Nephron progenitor cell (in vitro differentiated cells): Measurements from ENCODE around the gene ZFP36L1.
A peak's percentile ranks its signal among the peaks of the same experiment; 100 is the strongest.

ENCODE experiments used
- DNase-seq: peaks from one replicate; pipeline ENCODE4 v3.0.0; 2021
- H3K27ac Mint-ChIP-seq: 2 replicates; pipeline ENCODE4 v1.8.0; 2021; ENCODE audit warnings: mild to moderate bottlenecking, moderate library complexity, mixed read lengths
- H3K27me3 Mint-ChIP-seq: 2 replicates; pipeline ENCODE4 v1.8.0; 2021; ENCODE audit warnings: mild to moderate bottlenecking, low read depth, mixed read lengths; ENCODE audit not compliant: poor library complexity
- H3K36me3 Mint-ChIP-seq: 2 replicates; pipeline ENCODE4 v1.8.0; 2021; ENCODE audit warnings: low read depth, mixed read lengths
- H3K4me1 Mint-ChIP-seq: 2 replicates; pipeline ENCODE4 v1.8.0; 2021; ENCODE audit warnings: mixed read lengths
- H3K4me3 Mint-ChIP-seq: 2 replicates; pipeline ENCODE4 v1.8.0; 2021; ENCODE audit warnings: mild to moderate bottlenecking, moderate library complexity, mixed read lengths
- H3K9me3 Mint-ChIP-seq: 2 replicates; pipeline ENCODE4 v1.8.0; 2021; ENCODE audit warnings: mild to moderate bottlenecking, moderate library complexity, mixed read lengths
- TF ChIP-seq, protein P1 (sequence below): fragments of 200-600 bp; sonication (generic); IDR thresholded peaks from 2 replicates; pipeline ENCODE4 v1.5.0; 2021; ENCODE audit warnings: antibody characterized with exemption

ZFP36L1 gene

GRCh38 chr14:68762953-68763764 is 29.7 kb downstream of the ZFP36L1 start:
- TF ChIP-seq, protein P1, sequence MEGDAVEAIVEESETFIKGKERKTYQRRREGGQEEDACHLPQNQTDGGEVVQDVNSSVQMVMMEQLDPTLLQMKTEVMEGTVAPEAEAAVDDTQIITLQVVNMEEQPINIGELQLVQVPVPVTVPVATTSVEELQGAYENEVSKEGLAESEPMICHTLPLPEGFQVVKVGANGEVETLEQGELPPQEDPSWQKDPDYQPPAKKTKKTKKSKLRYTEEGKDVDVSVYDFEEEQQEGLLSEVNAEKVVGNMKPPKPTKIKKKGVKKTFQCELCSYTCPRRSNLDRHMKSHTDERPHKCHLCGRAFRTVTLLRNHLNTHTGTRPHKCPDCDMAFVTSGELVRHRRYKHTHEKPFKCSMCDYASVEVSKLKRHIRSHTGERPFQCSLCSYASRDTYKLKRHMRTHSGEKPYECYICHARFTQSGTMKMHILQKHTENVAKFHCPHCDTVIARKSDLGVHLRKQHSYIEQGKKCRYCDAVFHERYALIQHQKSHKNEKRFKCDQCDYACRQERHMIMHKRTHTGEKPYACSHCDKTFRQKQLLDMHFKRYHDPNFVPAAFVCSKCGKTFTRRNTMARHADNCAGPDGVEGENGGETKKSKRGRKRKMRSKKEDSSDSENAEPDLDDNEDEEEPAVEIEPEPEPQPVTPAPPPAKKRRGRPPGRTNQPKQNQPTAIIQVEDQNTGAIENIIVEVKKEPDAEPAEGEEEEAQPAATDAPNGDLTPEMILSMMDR = no peak
- Mint-ChIP-seq H3K36me3 (no peaks in the 10 kb centered on the region), H3K4me3 (no peak overlapping the region), H3K4me1 (peaks cover 90% of the 10 kb centered on the region), H3K27me3 (peaks cover 3% of the 10 kb centered on the region), H3K27ac (peak overlapping the region; percentile 54), H3K9me3 (no peaks in the 10 kb centered on the region)
- DNase-seq = peak; percentile 77

- no peak overlapping the region for H3K27ac Mint-ChIP-seq
Observed at GRCh38 chr14:68761391-68761790, 31.5 kb downstream of the ZFP36L1 start.

DNA sequence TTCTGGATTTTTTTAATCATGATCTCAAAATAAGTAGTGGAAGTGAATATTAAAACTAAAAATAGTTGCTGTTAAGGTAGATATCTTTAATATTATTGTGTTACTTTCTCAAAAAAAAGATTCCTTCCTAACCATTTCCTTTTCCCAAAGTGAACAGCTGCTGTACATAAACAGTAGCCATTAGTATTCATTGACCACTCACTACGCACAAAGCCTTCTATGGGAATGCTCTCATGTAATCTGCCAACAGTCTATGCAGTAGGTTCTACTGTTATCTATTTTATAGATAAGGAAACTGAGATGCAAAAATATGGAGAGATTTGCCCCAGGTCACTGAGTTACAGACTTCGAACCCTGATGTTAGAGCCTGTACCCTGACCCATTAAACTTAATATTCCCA is 32.1 kb downstream of the ZFP36L1 start:
- Mint-ChIP-seq H3K27ac (no peak overlapping the region), H3K4me1 (peaks cover 99% of the 10 kb centered on the region)

More at GRCh38 chr14:68761391-68761790, 31.5 kb downstream of the ZFP36L1 start:
- TF ChIP-seq, protein P1 = no peak
- Mint-ChIP-seq H3K36me3 (no peaks in the 10 kb centered on the region), H3K4me3 (no peak overlapping the region), H3K4me1 (peaks cover 99% of the 10 kb centered on the region), H3K9me3 (no peaks in the 10 kb centered on the region), H3K27me3 (peaks cover 6% of the 10 kb centered on the region)
- no peak for DNase-seq

GRCh38 chr14:68759937-68760336 is 32.9 kb downstream of the ZFP36L1 start:
- H3K27me3 Mint-ChIP-seq = peaks cover 6% of the 10 kb centered on the region
- H3K4me1 Mint-ChIP-seq = peaks cover 99% of the 10 kb centered on the region
- peak overlapping the region; percentile 39 for H3K4me3 Mint-ChIP-seq
- TF ChIP-seq, protein P1 = no peak
- DNase-seq = no peak
- H3K9me3 Mint-ChIP-seq = no peaks in the 10 kb centered on the region
- H3K27ac Mint-ChIP-seq = peak overlapping the region; percentile 31
- H3K36me3 Mint-ChIP-seq = no peaks in the 10 kb centered on the region

More for the DNA sequence above, 32.1 kb downstream of the ZFP36L1 start:
- no peaks in the 10 kb centered on the region for H3K36me3 Mint-ChIP-seq
- no peak overlapping the region for H3K4me3 Mint-ChIP-seq
- no peak for DNase-seq
- TF ChIP-seq, protein P1 = no peak
- peaks cover 6% of the 10 kb centered on the region for H3K27me3 Mint-ChIP-seq
- no peaks in the 10 kb centered on the region for H3K9me3 Mint-ChIP-seq

DNA sequence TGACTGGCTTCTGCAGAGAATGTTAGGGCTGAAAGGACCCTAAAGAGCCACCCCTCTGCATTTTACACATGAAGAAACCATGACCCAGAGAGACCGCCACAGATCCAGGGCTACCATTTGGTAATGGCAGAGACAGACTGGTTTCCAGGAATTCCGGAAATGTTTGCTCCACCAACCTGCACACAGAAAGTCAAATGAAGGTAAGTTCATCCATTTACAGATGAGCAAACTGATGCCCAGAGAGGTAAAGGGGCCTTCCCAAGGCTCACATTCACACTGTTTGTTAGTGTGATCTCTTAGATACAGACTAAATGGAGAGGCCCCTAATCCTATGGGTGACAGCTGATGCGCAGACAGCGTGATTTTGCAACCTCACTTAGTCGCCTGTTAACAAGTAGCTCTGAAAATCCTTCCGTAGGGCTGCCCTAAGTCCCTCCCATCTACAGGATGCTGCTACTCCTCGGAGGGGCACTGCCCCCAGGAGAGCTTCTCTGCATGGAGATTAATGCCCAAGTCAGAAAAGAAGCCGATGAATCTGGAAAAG is 33.8 kb downstream of the ZFP36L1 start:
- Mint-ChIP-seq H3K27ac (no peak overlapping the region), H3K27me3 (peaks cover 6% of the 10 kb centered on the region), H3K36me3 (no peaks in the 10 kb centered on the region), H3K9me3 (no peaks in the 10 kb centered on the region), H3K4me3 (no peak overlapping the region), H3K4me1 (peaks cover 95% of the 10 kb centered on the region)
- no peak for DNase-seq
- TF ChIP-seq, protein P1 = no peak
